Naive thymus-derived CD8-positive, alpha-beta T cell (primary cell): ENCODE data around the gene LUC7L3. TPM values are rescaled to one million over a fixed set of nuclear protein-coding genes. Genes with fewer than 3 reads are reported as not detected.
"Not testable (repeated sequence)": the region's sequence is repeated elsewhere in the genome, so short reads cannot be mapped to it uniquely, and the experiment has no call there.

ENCODE experiments used
- ATAC-seq, 2 donors: fragments of 150-1000 bp; cut with Tn5 transposase in 1 of 2; sonication (Bioruptor Pico), chemical (Tn5 transposase) in 1 of 2; 1 replicate in 1 of 2; 2 replicates in 1 of 2; pipeline ENCODE4 v1.10.0; 2021; ENCODE audit warnings: mild to moderate bottlenecking in 2 of 2, moderate library complexity in 2 of 2
- POLR2A ChIA-PET: fragments of 350-600 bp; sonication (Branson Sonifier 250); formaldehyde crosslinking; loops from one replicate; lab custom pipeline; 2021; ENCODE audit warnings: antibody characterized with exemption; lab: Charles Lee
- DNase-seq, 10 donors: peaks; one replicate each; pipeline versions ENCODE4 v3.0.0 to v3.0.0-alpha.2; 2020 to 2022
- H3K27ac Mint-ChIP-seq, 10 donors: one replicate each; pipeline ENCODE4 v1.8.0; 2020 to 2022; ENCODE audit warnings: mild to moderate bottlenecking in 10 of 10, mixed read lengths in 10 of 10, moderate library complexity in 4 of 10, inconsistent platforms in 1 of 10
- H3K27me3 Mint-ChIP-seq, 5 donors: one replicate each; pipeline ENCODE4 v1.8.0; 2021 to 2022; ENCODE audit warnings: mixed read lengths in 5 of 5
- H3K36me3 Mint-ChIP-seq, 3 donors: one replicate each; pipeline ENCODE4 v1.8.0; 2020 to 2022; ENCODE audit warnings: mixed read lengths in 3 of 3, mild to moderate bottlenecking in 2 of 3, inconsistent platforms in 1 of 3
- H3K4me1 Mint-ChIP-seq, 4 donors: one replicate each; pipeline ENCODE4 v1.8.0; 2021 to 2022; ENCODE audit warnings: mixed read lengths in 4 of 4
- H3K4me3 Mint-ChIP-seq, 10 donors: one replicate each; pipeline ENCODE4 v1.8.0; 2020 to 2022; ENCODE audit warnings: mild to moderate bottlenecking in 10 of 10, mixed read lengths in 10 of 10, moderate library complexity in 6 of 10, inconsistent platforms in 1 of 10
- H3K9me3 Mint-ChIP-seq, 9 donors: one replicate each; pipeline ENCODE4 v1.8.0; 2020 to 2022; ENCODE audit warnings: mixed read lengths in 9 of 9, mild to moderate bottlenecking in 3 of 9, inconsistent platforms in 1 of 9, moderate library complexity in 1 of 9
- microRNA-seq: library from miRNA; unstranded; fragments of <30 nt; microRNA quantifications from one replicate; pipeline ENCODE4 v1.2.0, GENCODE V29; 2022; ENCODE audit warnings: borderline microRNAs expressed
- polyA plus RNA-seq, 3 donors: library from polyadenylated mRNA; unstranded; fragments of 300-500 nt; fragmentation: Illumina TruSeq; gene quantifications; one replicate each; pipeline ENCODE4 v1.2.3, GENCODE V29; 2021
- total RNA-seq, 8 experiments: library from RNA in 2 of 8; stranded (reverse) in 2 of 8; gene quantifications; one replicate each; pipeline ENCODE4 v1.2.3 and lab custom pipeline; 2021 to 2026

The LUC7L3 gene
- total and polyA plus RNA-seq, 5 experiments from 2014 or later: 41.6 to 345 (median 58.4) TPM

- no peak for DNase-seq
- Mint-ChIP-seq H3K36me3 (no peaks in the 10 kb centered on the region), H3K4me3 (no peak overlapping the region), H3K9me3 (no peaks in the 10 kb centered on the region), H3K27ac (peak overlapping the region in 1 of 10 donors; percentile 38), H3K4me1 (peaks cover 0 to 4% (median 0%) of the 10 kb centered on the region in 4 donors), H3K27me3 (peaks cover 0 to 6% (median 0%) of the 10 kb centered on the region in 5 donors)
- ATAC-seq: no peak
- POLR2A ChIA-PET: no interaction called here
Measured at GRCh38 chr17:50802609-50803571, 83.5 kb downstream of the LUC7L3 start.

- Mint-ChIP-seq H3K4me3 (no peak overlapping the region), H3K9me3 (no peaks in the 10 kb centered on the region), H3K4me1 (peaks cover 0 to 4% (median 0%) of the 10 kb centered on the region in 4 donors), H3K36me3 (no peaks in the 10 kb centered on the region), H3K27ac (no peak overlapping the region), H3K27me3 (peaks cover 0 to 6% (median 0%) of the 10 kb centered on the region in 5 donors)
- POLR2A ChIA-PET: no interaction called here
- ATAC-seq (no peak), DNase-seq (no peak)
Measured at GRCh38 chr17:50803676-50804075, 84.3 kb downstream of the LUC7L3 start.

GRCh38 chr17:50804749-50805475, 85.5 kb downstream of the LUC7L3 start:
- ATAC-seq, H3K27me3 Mint-ChIP-seq, H3K27ac Mint-ChIP-seq, DNase-seq, H3K4me1 Mint-ChIP-seq, H3K9me3 Mint-ChIP-seq, H3K4me3 Mint-ChIP-seq, H3K36me3 Mint-ChIP-seq, POLR2A ChIA-PET: not testable (repeated sequence)

- Mint-ChIP-seq H3K27me3 (peaks cover 0 to 4% (median 0%) of the 10 kb centered on the region in 5 donors), H3K4me1 (peaks cover 0 to 3% (median 0%) of the 10 kb centered on the region in 4 donors), H3K36me3 (no peaks in the 10 kb centered on the region), H3K9me3 (no peaks in the 10 kb centered on the region), H3K4me3 (no peak overlapping the region), H3K27ac (no peak overlapping the region)
- peak in 1 of 10 donors; percentile 30 for DNase-seq
- ATAC-seq: no peak
- POLR2A ChIA-PET: no interaction called here
Measured at GRCh38 chr17:50805486-50805885, 86.1 kb downstream of the LUC7L3 start.

Small RNAs within 50 kb of the gene (microRNA-seq; reads per million reads assigned to microRNA genes)
- not detected for gene MIR8059

Other genes starting within 250 kb of the LUC7L3 start
- gene RSAD1, start 240.7 kb upstream of the LUC7L3 start, total RNA-seq: 10 to 100 TPM; 88.2 to 90.6 TPM
- gene RSAD1, start 240.7 kb upstream of the LUC7L3 start, polyA plus RNA-seq: 10 to 100 TPM; 61.3 to 78.8 (median 64.2) TPM
- 1 to 10 TPM; 1.3 to 2.6 TPM for gene MYCBPAP, start 211.2 kb upstream of the LUC7L3 start, total RNA-seq
- gene MYCBPAP, start 211.2 kb upstream of the LUC7L3 start, polyA plus RNA-seq: 1 to 10 TPM in 1 of 3 donors, under 1 TPM in 1, not detected in 1; 0.80 to 1.3 TPM
- gene EPN3, start 186.9 kb upstream of the LUC7L3 start, total RNA-seq: not detected
- not detected for gene EPN3, start 186.9 kb upstream of the LUC7L3 start, polyA plus RNA-seq
- 10 to 100 TPM; 33.2 to 39.8 TPM for gene SPATA20, start 172.4 kb upstream of the LUC7L3 start, total RNA-seq
- 1 to 10 TPM; 6.9 to 8.9 (median 7.5) TPM for gene SPATA20, start 172.4 kb upstream of the LUC7L3 start, polyA plus RNA-seq
- under 1 TPM in 1 of 2 experiments, not detected in 1; 0.05 TPM for gene CACNA1G, start 158.9 kb upstream of the LUC7L3 start, total RNA-seq
- not detected for gene CACNA1G, start 158.9 kb upstream of the LUC7L3 start, polyA plus RNA-seq
- gene ABCC3, start 84.7 kb upstream of the LUC7L3 start, total RNA-seq: under 1 TPM in 1 of 2 experiments, not detected in 1; 0.10 TPM
- gene ABCC3, start 84.7 kb upstream of the LUC7L3 start, polyA plus RNA-seq: not detected
- 10 to 100 TPM; 35.5 to 39.5 TPM for gene ANKRD40, start 11.7 kb upstream of the LUC7L3 start, total RNA-seq
- 1 to 10 TPM; 2.8 to 5.2 (median 4.3) TPM for gene ANKRD40, start 11.7 kb upstream of the LUC7L3 start, polyA plus RNA-seq
- gene ANKRD40CL, start 47.9 kb downstream of the LUC7L3 start, total RNA-seq: not detected
- gene ANKRD40CL, start 47.9 kb downstream of the LUC7L3 start, polyA plus RNA-seq: not detected
- gene WFIKKN2, start 116.0 kb downstream of the LUC7L3 start, total RNA-seq: not detected
- not detected for gene WFIKKN2, start 116.0 kb downstream of the LUC7L3 start, polyA plus RNA-seq
- gene TOB1, start 146.8 kb downstream of the LUC7L3 start, total RNA-seq: 100 to 1,000 TPM in 1 of 2 experiments, 10 to 100 TPM in 1; 86.8 to 107 TPM
- gene TOB1, start 146.8 kb downstream of the LUC7L3 start, polyA plus RNA-seq: 100 to 1,000 TPM in 1 of 3 donors, 10 to 100 TPM in 2; 42.9 to 114 (median 65.1) TPM